HepG2 (cell line): ENCODE results near the gene HDLBP. TPM values are rescaled to one million over a fixed set of nuclear protein-coding genes. Genes with fewer than 3 reads are reported as not detected.

Source experiments
- ATAC-seq: fragments of 200-7000 bp; cut with Tn5 transposase; 3 replicates; pipeline ENCODE4 v1.9.1; 2020; ENCODE audit warnings: mild to moderate bottlenecking, moderate library complexity
- BruUV-seq: library from RNA; stranded (reverse); fragments of 400-500 nt; replicated peaks from 2 replicates; lab custom pipeline; 2021; lab: Mats Ljungman, UMichigan
- CTCF ChIA-PET: fragments of 300-600 bp; formaldehyde crosslinking; extraction: SDS; loops from one replicate; lab custom pipeline; 2021; ENCODE audit warnings: low total read pairs, inconsistent platforms, low intra/inter-chr PET ratio; lab: Yijun Ruan, JAX
- POLR2A ChIA-PET: fragments of 350-600 bp; sonication (Branson Sonifier 250); formaldehyde crosslinking; loops from one replicate; lab custom pipeline; 2020; ENCODE audit warnings: antibody characterized with exemption, inconsistent platforms; lab: Yijun Ruan, JAX
- DNase-seq: peaks from one replicate; pipeline ENCODE4 v3.0.0-alpha.2; 2015; ENCODE audit warnings: low spot score
- FAIRE-seq: peaks from 3 replicates; lab custom pipeline; 2011; peaks lifted over from hg19 to GRCh38; lab: Jason Lieb, UNC
- H2AFZ ChIP-seq: one replicate; pipeline ENCODE4 v1.6.1; 2011; ENCODE audit warnings: low read length, inconsistent platforms
- H3K27ac ChIP-seq: fragments of 300-600 bp; 3 replicates; pipeline ENCODE4 v1.8.0; 2011; ENCODE audit warnings: mixed run types, mild to moderate bottlenecking, mixed read lengths, low read length, inconsistent platforms; ENCODE audit not compliant: insufficient read depth; ENCODE audit errors: extremely low read length
- H3K27me3 ChIP-seq, 2 experiments: fragments of 200-600 bp in 1 of 2; 2 replicates in 1 of 2; 3 replicates in 1 of 2; pipeline versions ENCODE4 v1.6.0 to v1.8.0; 2011; ENCODE audit warnings: low read length in 2 of 2, mild to moderate bottlenecking in 2 of 2, moderate library complexity in 2 of 2, inconsistent platforms in 1 of 2; ENCODE audit not compliant: insufficient read depth in 2 of 2, control insufficient read depth in 1 of 2
- H3K36me3 ChIP-seq, 2 experiments: fragments of 200-600 bp in 1 of 2; replicated peaks in 1 of 2; 2 replicates in 1 of 2; 3 replicates in 1 of 2; pipeline versions ENCODE4 v1.5.1 to v1.8.0; 2011; ENCODE audit warnings: low read length in 2 of 2, inconsistent platforms in 1 of 2; ENCODE audit not compliant: insufficient read depth in 2 of 2, control insufficient read depth in 1 of 2
- H3K4me1 ChIP-seq: 2 replicates; pipeline ENCODE4 v1.5.1; 2012; ENCODE audit warnings: low read length, inconsistent platforms; ENCODE audit not compliant: insufficient read depth
- H3K4me2 ChIP-seq: 2 replicates; pipeline ENCODE4 v1.6.0; 2011; ENCODE audit warnings: low read depth, low read length, inconsistent platforms
- H3K4me3 ChIP-seq, 3 experiments: fragments of 200-600 bp in 1 of 3; sonication (generic), shearing (Covaris generic) in 1 of 3; replicated peaks in 1 of 3; 2 replicates each; pipeline ENCODE4 v1.5.1; 2011 to 2016; ENCODE audit warnings: low read length in 3 of 3, inconsistent platforms in 2 of 3, low read depth in 2 of 3, mild to moderate bottlenecking in 2 of 3, control low read depth in 1 of 3, mixed read lengths in 1 of 3; ENCODE audit not compliant: insufficient read depth in 1 of 3
- H3K79me2 ChIP-seq: one replicate; pipeline ENCODE4 v1.6.1; 2011; ENCODE audit warnings: low read length, inconsistent platforms; ENCODE audit not compliant: insufficient read depth
- H3K9ac ChIP-seq: 2 replicates; pipeline ENCODE4 v1.6.0; 2011; ENCODE audit warnings: mild to moderate bottlenecking, low read depth, low read length, inconsistent platforms; ENCODE audit not compliant: insufficient read depth
- H3K9me3 ChIP-seq: 2 replicates; pipeline ENCODE4 v1.5.1; 2012; ENCODE audit warnings: mild to moderate bottlenecking, low read length
- H4K20me1 ChIP-seq: 2 replicates; pipeline ENCODE4 v1.6.0; 2011; ENCODE audit warnings: inconsistent platforms, mild to moderate bottlenecking, low read length, moderate library complexity; ENCODE audit not compliant: insufficient read depth
- ATF7 ChIP-seq, 2 experiments: fragments of 450-650 bp in 1 of 2; sonication (generic) in 1 of 2; formaldehyde crosslinking in 1 of 2; IDR thresholded peaks; 2 replicates each; pipeline versions ENCODE4 v1.4.0 to v1.6.1; 2016 to 2020; ENCODE audit warnings: antibody characterized with exemption in 1 of 2, mild to moderate bottlenecking in 1 of 2, missing genetic modification reagents in 1 of 2
- KMT2B ChIP-seq: IDR thresholded peaks from 2 replicates; pipeline ENCODE4 v1.6.1; 2016; ENCODE audit warnings: missing genetic modification reagents, missing compliant biosample characterization
- MAFK ChIP-seq, 2 experiments: IDR thresholded peaks in 1 of 2; conservative IDR thresholded peaks in 1 of 2; 2 replicates each; pipeline ENCODE4 v1.6.1; 2011; ENCODE audit warnings: improper control_type of control experiment in 2 of 2, low read length in 2 of 2
- TGIF2 ChIP-seq: IDR thresholded peaks from 2 replicates; pipeline ENCODE4 v1.6.1; 2016; ENCODE audit warnings: control low read depth, missing compliant biosample characterization
- ZBTB42 ChIP-seq: sonication (generic); formaldehyde crosslinking; IDR thresholded peaks from 2 replicates; pipeline ENCODE4 v1.5.0; 2020; ENCODE audit warnings: mild to moderate bottlenecking, missing genetic modification reagents
- ZMAT3 ChIP-seq: sonication (generic); formaldehyde crosslinking; conservative IDR thresholded peaks from 2 replicates; pipeline ENCODE4 v1.7.0; 2021; ENCODE audit warnings: missing genetic modification reagents
- ZNF343 ChIP-seq: sonication (generic); formaldehyde crosslinking; IDR thresholded peaks from 2 replicates; pipeline ENCODE4 v1.4.0; 2020; ENCODE audit warnings: mild to moderate bottlenecking, missing genetic modification reagents
- ZNF577 ChIP-seq: sonication (generic); formaldehyde crosslinking; IDR thresholded peaks from 2 replicates; pipeline ENCODE4 v1.4.0; 2020; ENCODE audit warnings: mild to moderate bottlenecking, low read depth, missing genetic modification reagents, borderline replicate concordance
- ZNF674 ChIP-seq: sonication (generic); formaldehyde crosslinking; IDR thresholded peaks from 2 replicates; pipeline ENCODE4 v1.5.0; 2020; ENCODE audit warnings: low read depth, mild to moderate bottlenecking, missing genetic modification reagents
- WGBS: methylation state at CpG from one replicate; pipeline ENCODE4 v1.1.6; 2017; ENCODE audit warnings: low lambda C conversion rate; 5-methylcytosine and 5-hydroxymethylcytosine counted together
- in situ Hi-C: cut with HindIII; loops from 2 replicates; pipeline ENCODE4 v1.10.0; 2017; ENCODE audit warnings: low pct_unique_long_range_greater_than_20kb; ENCODE audit not compliant: extremely low pct_ligation_motif_present
- intact Hi-C: fragments of 100-400 bp; cut with micrococcal nuclease; formaldehyde crosslinking; loops from one replicate; pipeline ENCODE4 v1.10.0; 2022; ENCODE audit not compliant: unreplicated experiment
- polyA plus RNA-seq, 8 experiments: library from polyadenylated mRNA; depleted of rRNA in 3 of 8; stranded (reverse) in 7 of 8; unstranded in 1 of 8; fragments of >200 nt; fragmentation: Illumina TruSeq in 4 of 8; extraction: Trizol in 4 of 8; gene quantifications; 2 replicates each; pipeline versions ENCODE4 v1.2.1 to v1.2.3, GENCODE V29; 2011 to 2016; ENCODE audit warnings: low read depth in 4 of 8, missing spikeins in 1 of 8, mixed read lengths in 1 of 8; ENCODE audit not compliant: insufficient read depth in 1 of 8
- total RNA-seq, 5 experiments: library from RNA; depleted of rRNA; stranded (reverse); fragments of >200 nt; fragmentation: Illumina TruSeq; extraction: Trizol; gene quantifications; 2 replicates each; pipeline ENCODE4 v1.2.3, GENCODE V29; 2016; ENCODE audit warnings: low read depth in 1 of 5
- TF ChIP-seq, protein P1 (sequence below): sonication (generic); formaldehyde crosslinking; IDR thresholded peaks from 2 replicates; pipeline ENCODE4 v1.4.0; 2020; ENCODE audit warnings: missing genetic modification reagents
- TF ChIP-seq, protein P2 (sequence below): fragments of 450-650 bp; IDR thresholded peaks from 2 replicates; pipeline ENCODE4 v1.6.1; 2016
- TF ChIP-seq, protein P3 (sequence below): sonication (generic); formaldehyde crosslinking; IDR thresholded peaks from 2 replicates; pipeline ENCODE4 v1.4.0; 2020; ENCODE audit warnings: missing genetic modification reagents, borderline replicate concordance

Gene HDLBP
- total and polyA plus RNA-seq, 2 of the 13 experiments (the other 11 are each of a cell fraction or from before 2014, with no cell fraction given), result 464 to 707 TPM

DNA sequence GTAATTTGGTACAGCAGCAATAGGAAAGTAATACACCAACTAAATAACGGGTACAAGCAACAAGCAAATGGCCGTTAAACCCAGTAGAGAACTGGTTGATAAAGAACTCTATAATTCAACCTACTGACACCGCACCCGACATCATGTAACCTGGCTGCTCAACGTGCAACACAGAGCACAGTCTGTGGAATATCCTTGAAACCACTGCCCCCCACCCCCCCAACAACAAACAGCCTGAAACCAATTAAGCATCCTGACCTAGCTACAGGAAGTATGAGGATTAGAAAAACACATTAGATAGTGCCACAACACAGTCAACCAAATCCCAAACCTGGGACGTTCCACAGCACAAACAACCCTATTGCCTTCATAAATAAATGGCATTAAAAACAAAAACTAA, 23.5 kb downstream of the HDLBP start:
- ChIA-PET CTCF (no interaction called here), POLR2A (interaction anchor here (2.5 to 4.6 kb wide), 2 partner anchors 11 to 24 kb away, joined by 10 to 30 read pairs; partner anchors contain the start of genes HDLBP and SEPTIN2)
- intact Hi-C loops, result no loop called here
- FAIRE-seq (no peak), ATAC-seq (no peak), DNase-seq (no peak)
- Histone ChIP-seq H3K9me3 (no peaks in the 10 kb centered on the region), H3K4me2 (no peak overlapping the region), H3K4me3 (no peak overlapping the region), H3K9ac (no peak overlapping the region), H2AFZ (no peak overlapping the region), H3K27ac (no peak overlapping the region), H3K27me3 (no peaks in the 10 kb centered on the region), H4K20me1 (peaks cover 49% of the 10 kb centered on the region), H3K4me1 (peaks cover 52% of the 10 kb centered on the region), H3K79me2 (peaks cover 97% of the 10 kb centered on the region), H3K36me3 (peaks cover 1 to 12% of the 10 kb centered on the region in 2 experiments; a peak in 3 of 5 replicates)
- TF ChIP-seq, protein P1, sequence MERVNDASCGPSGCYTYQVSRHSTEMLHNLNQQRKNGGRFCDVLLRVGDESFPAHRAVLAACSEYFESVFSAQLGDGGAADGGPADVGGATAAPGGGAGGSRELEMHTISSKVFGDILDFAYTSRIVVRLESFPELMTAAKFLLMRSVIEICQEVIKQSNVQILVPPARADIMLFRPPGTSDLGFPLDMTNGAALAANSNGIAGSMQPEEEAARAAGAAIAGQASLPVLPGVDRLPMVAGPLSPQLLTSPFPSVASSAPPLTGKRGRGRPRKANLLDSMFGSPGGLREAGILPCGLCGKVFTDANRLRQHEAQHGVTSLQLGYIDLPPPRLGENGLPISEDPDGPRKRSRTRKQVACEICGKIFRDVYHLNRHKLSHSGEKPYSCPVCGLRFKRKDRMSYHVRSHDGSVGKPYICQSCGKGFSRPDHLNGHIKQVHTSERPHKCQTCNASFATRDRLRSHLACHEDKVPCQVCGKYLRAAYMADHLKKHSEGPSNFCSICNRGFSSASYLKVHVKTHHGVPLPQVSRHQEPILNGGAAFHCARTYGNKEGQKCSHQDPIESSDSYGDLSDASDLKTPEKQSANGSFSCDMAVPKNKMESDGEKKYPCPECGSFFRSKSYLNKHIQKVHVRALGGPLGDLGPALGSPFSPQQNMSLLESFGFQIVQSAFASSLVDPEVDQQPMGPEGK (CRISPR knock-in tag), result peak; percentile 53; the same call in 1 of the 2 replicates
- TF ChIP-seq ZNF674 (no peak), ZNF343 (CRISPR knock-in tag) (no peak), ZNF577 (CRISPR knock-in tag) (no peak), MAFK (conservative IDR thresholded peaks at IDR 0.05 in 1 of 2, IDR thresholded peaks at IDR 0.05 in 1 of 2; ENCODE audit: low read length in 2 of 2) (no peak), ZMAT3 (CRISPR knock-in tag) (no peak)
- no TSS peak for BruUV-seq
- in situ Hi-C loops, result no loop called here
- 85% methylated on average over 6 of the region's 6 CpGs for WGBS

DNA sequence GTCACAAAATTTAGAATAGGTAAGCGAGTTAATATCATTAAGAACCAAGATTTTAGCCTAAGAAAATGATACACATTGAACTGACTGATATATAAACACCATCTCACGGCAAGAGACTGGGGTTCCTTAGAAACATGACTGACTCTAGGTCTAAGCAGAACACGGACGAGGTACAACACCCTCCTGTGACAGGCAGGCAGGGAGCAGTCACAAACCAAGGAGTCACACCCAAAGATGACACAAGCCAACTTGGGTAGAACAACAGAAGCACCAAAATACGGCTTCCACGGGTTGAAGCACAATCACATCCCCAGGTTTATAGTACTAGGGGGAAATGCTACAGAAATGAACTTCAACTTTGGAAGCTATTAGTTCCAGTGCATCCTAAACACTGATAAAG, 24.3 kb downstream of the HDLBP start:
- BruUV-seq, result no TSS peak
- ChIA-PET POLR2A (interaction anchor here (4.6 kb wide), 1 partner anchor 24 kb away, joined by 30 read pairs; the partner anchor contains the start of genes HDLBP and SEPTIN2), CTCF (no interaction called here)
- Histone ChIP-seq H2AFZ (no peak overlapping the region), H3K27ac (no peak overlapping the region), H3K27me3 (no peaks in the 10 kb centered on the region), H3K9me3 (no peaks in the 10 kb centered on the region), H3K36me3 (peaks cover 1 to 7% of the 10 kb centered on the region in 2 experiments; a peak in 1 of 5 replicates), H4K20me1 (peaks cover 42% of the 10 kb centered on the region), H3K4me3 (no peak overlapping the region), H3K9ac (no peak overlapping the region), H3K79me2 (peaks cover 97% of the 10 kb centered on the region), H3K4me1 (peaks cover 57% of the 10 kb centered on the region), H3K4me2 (no peak overlapping the region)
- DNase-seq (no peak), ATAC-seq (no peak), FAIRE-seq (no peak)
- WGBS, result 94% methylated on average over 6 of the region's 6 CpGs
- intact Hi-C loops (no loop called here), in situ Hi-C loops (no loop called here)
- no peak for TF ChIP-seq ZBTB42 (CRISPR knock-in tag)
- TF ChIP-seq, protein P2, sequence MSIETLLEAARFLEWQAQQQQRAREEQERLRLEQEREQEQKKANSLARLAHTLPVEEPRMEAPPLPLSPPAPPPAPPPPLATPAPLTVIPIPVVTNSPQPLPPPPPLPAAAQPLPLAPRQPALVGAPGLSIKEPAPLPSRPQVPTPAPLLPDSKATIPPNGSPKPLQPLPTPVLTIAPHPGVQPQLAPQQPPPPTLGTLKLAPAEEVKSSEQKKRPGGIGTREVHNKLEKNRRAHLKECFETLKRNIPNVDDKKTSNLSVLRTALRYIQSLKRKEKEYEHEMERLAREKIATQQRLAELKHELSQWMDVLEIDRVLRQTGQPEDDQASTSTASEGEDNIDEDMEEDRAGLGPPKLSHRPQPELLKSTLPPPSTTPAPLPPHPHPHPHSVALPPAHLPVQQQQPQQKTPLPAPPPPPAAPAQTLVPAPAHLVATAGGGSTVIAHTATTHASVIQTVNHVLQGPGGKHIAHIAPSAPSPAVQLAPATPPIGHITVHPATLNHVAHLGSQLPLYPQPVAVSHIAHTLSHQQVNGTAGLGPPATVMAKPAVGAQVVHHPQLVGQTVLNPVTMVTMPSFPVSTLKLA, result no peak
- TF ChIP-seq TGIF2, result no peak
- no peak for TF ChIP-seq ATF7 (IDR thresholded peaks at IDR 0.05)
- no peak for TF ChIP-seq ATF7 (CRISPR knock-in tag; IDR thresholded peaks at IDR 0.05)
- TF ChIP-seq KMT2B (CRISPR knock-in tag), result no peak
- TF ChIP-seq, protein P3, sequence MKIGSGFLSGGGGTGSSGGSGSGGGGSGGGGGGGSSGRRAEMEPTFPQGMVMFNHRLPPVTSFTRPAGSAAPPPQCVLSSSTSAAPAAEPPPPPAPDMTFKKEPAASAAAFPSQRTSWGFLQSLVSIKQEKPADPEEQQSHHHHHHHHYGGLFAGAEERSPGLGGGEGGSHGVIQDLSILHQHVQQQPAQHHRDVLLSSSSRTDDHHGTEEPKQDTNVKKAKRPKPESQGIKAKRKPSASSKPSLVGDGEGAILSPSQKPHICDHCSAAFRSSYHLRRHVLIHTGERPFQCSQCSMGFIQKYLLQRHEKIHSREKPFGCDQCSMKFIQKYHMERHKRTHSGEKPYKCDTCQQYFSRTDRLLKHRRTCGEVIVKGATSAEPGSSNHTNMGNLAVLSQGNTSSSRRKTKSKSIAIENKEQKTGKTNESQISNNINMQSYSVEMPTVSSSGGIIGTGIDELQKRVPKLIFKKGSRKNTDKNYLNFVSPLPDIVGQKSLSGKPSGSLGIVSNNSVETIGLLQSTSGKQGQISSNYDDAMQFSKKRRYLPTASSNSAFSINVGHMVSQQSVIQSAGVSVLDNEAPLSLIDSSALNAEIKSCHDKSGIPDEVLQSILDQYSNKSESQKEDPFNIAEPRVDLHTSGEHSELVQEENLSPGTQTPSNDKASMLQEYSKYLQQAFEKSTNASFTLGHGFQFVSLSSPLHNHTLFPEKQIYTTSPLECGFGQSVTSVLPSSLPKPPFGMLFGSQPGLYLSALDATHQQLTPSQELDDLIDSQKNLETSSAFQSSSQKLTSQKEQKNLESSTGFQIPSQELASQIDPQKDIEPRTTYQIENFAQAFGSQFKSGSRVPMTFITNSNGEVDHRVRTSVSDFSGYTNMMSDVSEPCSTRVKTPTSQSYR (CRISPR knock-in tag), result no peak
